GM19372 (cell line): Measurements from ENCODE around the gene GMIP.
"Not testable (repeated sequence)": the region's sequence is repeated elsewhere in the genome, so short reads cannot be mapped to it uniquely, and the experiment has no call there.

Source experiments
- ATAC-seq: cut with Tn5 transposase; IDR thresholded peaks from one replicate; pipeline ENCODE4 v1.9.1; 2021; ENCODE audit warnings: mild to moderate bottlenecking, low read depth, moderate library complexity; ENCODE audit not compliant: unreplicated experiment

GMIP gene, protein sequence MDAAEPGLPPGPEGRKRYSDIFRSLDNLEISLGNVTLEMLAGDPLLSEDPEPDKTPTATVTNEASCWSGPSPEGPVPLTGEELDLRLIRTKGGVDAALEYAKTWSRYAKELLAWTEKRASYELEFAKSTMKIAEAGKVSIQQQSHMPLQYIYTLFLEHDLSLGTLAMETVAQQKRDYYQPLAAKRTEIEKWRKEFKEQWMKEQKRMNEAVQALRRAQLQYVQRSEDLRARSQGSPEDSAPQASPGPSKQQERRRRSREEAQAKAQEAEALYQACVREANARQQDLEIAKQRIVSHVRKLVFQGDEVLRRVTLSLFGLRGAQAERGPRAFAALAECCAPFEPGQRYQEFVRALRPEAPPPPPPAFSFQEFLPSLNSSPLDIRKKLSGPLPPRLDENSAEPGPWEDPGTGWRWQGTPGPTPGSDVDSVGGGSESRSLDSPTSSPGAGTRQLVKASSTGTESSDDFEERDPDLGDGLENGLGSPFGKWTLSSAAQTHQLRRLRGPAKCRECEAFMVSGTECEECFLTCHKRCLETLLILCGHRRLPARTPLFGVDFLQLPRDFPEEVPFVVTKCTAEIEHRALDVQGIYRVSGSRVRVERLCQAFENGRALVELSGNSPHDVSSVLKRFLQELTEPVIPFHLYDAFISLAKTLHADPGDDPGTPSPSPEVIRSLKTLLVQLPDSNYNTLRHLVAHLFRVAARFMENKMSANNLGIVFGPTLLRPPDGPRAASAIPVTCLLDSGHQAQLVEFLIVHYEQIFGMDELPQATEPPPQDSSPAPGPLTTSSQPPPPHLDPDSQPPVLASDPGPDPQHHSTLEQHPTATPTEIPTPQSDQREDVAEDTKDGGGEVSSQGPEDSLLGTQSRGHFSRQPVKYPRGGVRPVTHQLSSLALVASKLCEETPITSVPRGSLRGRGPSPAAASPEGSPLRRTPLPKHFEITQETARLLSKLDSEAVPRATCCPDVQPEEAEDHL

DNA sequence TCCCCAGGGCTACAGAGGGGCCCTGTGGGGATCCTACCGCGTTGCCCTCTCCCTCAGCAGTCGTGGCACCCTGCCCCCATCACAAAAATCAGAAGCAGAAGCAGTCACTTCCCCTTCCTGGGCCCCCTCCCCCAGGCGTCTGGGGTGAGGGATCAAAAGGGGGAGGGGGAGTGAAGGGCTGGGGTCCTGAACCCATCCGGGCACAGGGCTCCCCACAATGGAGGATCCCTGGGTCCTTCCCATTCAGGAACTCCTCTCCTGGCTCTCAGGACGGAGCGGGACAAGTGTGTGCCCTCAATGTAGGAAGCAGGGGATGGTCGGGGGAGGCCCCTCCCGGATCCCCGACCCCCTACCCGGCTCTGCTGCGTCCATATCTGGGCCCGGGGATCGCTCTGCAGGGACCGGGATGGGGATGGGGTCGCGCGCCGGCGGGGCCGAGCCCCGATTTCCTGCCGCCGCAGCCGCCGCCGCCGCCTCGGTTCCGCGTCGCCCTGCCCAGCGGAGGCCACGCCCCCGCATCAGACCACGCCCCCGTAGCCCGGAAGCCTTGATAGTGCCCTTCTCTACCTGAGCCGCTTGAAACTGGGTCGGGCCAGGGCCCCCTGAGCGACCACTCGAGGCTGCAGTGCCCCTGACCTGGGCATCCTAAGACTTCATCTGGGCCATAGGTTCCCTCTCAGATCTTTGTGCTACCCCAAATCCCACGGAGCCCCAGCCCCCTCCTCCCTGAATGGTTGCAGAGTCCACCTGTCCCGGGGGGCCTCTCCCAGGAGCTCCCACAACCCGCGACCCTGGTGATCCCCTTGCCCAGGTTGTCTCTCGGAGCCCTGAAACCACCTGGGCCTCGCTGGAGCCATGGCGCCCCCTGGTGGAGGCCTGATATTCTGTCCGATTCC lies at the start of gene GMIP:
Gene GMIP (minus strand): TSS at position 500 of the 896 bp plus-strand sequence. CDS start 128 bp downstream, at position 372.
- peak; percentile 66 for ATAC-seq

DNA sequence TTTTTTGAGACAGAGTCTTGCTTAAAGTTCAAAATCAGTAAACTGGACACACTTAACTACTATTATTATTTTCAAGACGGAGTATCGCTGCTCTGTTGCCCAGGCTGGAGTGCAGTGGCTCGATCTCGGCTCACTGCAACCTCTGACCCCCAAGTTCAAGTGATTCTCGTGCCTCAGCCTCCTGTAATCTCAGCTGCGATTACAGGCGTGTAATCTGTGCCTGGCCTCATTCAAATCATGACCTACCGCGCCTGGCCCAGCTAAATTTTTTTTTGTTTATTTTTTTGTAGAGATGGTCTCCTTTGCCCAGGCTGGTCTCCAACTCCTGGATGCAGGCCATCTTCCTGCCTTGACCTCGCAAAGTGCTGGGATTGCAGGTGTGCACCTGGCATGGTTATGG lies 48.2 kb upstream of the GMIP start:
- no peak for ATAC-seq

DNA sequence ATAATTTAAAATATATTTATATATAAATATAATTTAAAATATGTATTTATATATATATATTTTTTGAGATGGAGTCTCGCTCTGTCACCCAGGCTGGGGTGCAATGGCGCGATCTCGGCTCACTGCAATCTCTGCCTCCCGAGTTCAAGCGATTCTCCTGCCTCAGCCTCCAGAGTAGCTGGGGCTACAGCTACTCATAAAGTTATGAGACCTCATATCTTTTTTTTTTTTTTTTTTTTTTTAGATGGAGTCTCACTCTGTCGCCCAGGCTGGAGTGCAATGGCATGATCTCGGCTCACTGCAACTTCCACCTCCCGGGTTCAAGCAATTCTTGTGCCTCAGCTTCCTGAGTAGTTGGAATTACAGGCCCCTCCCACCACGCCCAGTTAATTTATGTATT lies 45.6 kb upstream of the GMIP start:
- ATAC-seq = not testable (repeated sequence)

DNA sequence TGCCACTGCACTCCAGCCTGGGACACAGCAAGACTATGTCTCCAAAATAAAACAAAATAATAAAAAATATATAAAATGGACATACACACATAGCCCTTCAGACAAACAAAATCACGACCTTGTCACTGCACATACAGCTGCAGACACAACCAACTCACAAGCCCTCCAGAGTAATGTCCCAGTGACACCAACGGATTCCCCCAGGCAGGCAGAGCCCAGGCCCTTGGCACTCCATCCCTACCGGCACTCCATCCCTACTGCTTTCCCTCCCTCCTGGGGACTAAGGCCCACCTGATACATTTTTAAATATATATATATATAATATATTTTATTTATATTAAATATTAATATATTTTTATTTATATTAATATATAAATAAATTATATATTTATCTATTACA lies 43.6 kb upstream of the GMIP start:
- ATAC-seq = no peak

DNA sequence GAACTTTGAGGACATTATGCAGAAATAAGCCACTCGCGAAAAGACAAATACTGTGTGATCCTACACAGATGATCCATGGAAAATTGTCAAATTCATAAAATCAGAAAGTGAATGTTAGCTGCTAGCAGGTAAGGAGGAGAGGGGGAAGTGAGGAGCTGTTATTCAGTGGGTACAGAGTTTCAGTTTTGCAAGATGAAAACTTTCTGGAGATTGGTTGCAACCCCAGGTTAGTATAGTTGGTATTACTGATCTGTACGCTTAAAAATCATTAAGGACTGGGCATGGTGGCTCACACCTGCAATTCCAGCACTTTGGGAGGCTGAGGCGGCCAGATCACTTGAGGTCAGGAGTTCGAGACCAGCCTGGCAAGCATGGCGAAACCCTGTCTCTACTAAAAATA lies 43.1 kb upstream of the GMIP start:
- ATAC-seq = no peak

DNA sequence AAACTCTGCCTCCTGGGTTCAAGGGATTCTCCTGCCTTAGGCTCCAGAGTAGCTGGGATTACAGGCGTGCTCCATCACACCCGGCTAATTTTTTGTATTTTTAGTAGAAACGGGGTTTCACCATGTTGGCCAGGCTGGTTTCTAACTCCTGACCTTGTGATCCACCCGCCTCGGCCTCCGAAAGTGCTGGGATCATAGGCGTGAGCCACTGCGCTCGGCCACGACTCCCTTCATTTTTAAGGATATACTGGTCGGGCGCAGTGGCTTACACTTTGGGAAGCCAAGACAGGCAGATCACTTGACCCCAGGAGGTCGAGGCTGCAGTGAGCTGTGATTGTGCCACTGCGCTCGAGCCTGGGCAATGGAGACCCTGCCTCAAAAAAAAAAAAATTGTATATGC lies 42.7 kb upstream of the GMIP start:
- ATAC-seq = not testable (repeated sequence)

DNA sequence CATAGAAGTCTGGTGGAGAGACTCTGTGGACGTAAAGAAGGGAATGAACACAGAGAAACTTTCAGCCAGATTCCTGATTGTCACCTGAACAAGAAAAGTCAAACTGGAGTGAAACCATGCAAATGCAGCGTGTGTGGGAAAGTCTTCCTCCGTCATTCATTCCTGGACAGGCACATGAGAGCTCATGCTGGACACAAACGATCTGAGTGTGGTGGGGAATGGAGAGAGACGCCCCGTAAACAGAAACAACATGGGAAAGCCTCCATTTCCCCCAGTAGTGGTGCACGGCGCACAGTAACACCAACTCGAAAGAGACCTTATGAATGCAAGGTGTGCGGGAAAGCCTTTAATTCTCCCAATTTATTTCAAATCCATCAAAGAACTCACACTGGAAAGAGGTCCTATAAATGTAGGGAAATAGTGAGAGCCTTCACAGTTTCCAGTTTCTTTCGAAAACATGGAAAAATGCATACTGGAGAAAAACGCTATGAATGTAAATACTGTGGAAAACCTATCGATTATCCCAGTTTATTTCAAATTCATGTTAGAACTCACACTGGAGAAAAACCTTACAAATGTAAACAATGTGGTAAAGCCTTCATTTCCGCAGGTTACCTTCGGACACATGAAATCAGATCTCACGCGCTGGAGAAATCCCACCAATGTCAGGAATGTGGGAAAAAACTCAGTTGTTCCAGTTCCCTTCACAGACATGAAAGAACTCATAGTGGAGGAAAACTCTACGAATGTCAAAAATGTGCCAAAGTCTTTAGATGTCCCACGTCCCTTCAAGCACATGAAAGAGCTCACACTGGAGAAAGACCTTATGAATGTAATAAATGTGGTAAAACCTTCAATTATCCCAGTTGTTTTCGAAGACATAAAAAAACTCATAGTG lies 36.0 kb upstream of the GMIP start:
- ATAC-seq = no peak

DNA sequence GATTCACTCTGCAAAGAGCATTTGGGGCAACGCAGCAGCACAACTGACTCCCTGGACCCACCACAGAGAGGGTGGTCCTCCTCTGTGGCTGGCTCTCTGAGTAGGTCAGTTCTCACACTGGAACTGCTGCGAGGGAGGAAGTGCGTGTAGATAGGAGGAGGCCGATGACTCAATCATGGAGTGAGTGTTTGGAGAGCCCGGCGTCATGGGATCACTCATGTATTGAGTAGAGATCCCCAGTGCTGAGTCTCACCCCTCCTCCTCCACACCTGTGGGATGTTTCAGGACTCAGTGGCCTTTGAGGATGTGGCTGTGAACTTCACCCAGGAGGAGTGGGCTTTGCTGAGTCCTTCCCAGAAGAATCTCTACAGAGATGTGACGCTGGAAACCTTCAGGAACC lies 34.1 kb upstream of the GMIP start:
- ATAC-seq = no peak

DNA sequence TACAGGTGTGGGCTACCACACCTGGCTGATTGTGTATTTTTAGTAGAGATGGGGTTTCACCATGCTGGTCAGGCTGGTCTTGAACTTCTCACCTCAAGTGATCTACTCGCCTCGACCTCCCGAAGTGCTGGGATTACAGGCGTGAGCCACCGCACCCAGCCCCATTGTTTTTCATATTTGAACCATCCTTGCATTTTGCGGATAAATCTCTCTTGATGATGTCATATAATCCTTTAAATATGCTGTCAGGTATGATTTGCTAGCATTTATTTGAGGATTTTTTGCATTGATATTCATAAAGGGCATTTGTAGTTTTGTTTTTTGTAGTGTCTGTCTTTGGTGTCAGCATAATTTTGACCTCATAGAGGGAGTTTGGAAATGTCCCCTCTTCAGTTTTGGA lies 30.9 kb upstream of the GMIP start:
- no peak for ATAC-seq

DNA sequence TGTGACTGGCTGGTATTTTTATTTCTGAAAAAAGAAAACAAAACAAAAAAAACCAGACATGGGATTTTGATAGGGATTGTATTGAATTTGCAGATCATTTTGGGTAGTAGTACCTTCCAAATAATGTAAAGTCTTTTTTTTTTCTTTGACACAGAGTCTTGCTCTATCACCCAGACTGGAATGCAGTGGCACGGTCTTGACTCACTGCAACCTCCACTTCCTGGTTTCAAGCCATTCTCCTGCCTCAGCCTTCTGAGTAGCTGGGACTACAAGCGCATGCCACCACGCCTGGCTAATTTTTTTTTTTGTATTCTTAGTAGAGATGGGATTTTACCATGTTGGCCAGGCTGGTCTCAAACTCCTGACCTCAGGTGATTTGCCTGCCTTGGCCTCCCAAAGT lies 29.4 kb upstream of the GMIP start:
- no peak for ATAC-seq

DNA sequence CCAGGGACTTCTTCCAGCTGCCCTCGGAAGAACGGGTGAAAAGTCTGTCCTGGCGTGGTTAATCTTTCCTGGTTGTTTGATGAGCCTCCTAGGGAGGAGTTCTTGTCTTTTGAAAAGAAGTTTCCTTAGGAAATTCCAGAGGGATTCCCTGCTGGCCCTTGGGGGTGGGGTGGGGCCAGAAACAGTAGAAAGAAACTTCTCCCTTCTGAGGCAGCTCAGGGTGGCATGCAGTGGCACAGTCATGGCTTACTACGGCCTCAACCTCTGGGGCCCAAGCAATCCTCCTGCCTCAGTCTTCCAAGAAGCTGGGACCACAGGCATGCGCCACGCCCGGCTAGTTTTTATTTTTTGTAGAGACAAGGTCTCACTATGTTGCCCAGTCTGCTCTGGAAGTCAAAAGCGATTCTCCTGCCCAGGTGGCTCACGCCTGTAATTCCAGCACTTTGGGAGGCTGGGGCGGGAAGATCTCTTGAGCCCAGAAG lies 26.7 kb upstream of the GMIP start:
- ATAC-seq = no peak

DNA sequence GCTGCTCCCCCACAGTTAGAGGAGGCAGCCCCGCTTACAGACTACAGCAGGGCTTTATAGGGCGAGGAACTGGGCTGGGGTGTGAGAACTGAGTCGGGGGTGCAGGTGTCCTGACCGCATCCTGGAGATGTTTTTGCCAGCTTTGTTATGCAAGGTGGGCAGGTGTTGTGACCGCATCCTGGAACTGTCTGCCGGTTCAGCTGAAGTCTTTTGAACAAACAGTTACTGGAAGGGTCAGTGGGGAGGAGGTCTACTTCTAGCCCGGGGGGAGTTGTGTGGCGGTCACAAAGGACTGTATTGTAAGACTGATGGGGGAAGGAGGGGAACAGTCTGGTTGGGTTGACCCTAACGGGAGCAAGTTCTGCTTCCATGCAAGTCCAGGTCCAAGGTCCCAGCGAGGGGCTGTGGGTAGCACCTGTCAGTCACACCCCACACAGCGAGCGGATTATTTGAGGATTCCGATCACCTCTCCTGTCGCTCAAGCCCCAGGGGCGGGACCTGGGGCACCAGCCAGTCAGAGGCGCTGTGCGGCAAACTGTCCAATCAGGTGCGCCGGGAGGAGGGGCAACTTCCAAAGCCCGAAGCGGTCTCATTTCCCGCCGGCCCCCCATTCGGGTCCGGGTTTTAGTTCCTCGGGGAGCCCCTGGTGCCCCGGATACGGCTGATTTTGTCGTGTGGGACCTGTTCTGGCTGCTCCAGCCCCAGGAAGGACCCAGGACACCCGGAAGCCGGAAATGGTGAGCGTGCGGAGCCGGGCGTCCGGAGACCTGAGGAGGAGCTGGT lies 25.0 kb upstream of the GMIP start, which contains the start of gene ZNF101:
Gene ZNF101 (plus strand): TSS at position 610 of the 783 bp plus-strand sequence. CDS start 125 bp downstream, at position 735.
- ATAC-seq = peak; percentile 58

DNA sequence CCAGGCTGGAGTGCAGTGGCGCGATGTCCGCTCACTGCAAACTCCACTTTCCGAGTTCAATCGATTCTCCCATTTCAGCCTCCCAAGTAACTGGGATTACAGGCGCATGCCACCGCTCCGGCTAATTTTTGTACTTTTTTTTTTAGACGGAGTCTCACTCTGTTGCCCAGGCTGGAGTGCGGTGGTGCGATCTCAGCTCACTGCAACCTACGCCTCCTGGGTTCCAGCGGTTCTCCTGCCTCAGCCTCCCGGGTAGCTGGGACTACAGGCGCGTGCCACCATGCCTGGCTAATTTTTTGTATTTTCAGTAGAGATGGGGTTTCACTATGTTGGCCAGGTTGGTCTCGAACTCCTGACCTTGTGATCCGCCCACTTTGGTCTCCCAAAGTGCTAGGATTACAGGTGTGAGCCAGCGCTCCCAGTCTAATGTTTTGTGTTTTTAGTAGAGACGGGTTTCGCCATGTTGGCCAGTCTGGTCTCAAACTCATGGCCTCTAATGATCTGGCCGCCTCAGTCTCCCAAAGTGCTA lies 22.0 kb upstream of the GMIP start:
- not testable (repeated sequence) for ATAC-seq

DNA sequence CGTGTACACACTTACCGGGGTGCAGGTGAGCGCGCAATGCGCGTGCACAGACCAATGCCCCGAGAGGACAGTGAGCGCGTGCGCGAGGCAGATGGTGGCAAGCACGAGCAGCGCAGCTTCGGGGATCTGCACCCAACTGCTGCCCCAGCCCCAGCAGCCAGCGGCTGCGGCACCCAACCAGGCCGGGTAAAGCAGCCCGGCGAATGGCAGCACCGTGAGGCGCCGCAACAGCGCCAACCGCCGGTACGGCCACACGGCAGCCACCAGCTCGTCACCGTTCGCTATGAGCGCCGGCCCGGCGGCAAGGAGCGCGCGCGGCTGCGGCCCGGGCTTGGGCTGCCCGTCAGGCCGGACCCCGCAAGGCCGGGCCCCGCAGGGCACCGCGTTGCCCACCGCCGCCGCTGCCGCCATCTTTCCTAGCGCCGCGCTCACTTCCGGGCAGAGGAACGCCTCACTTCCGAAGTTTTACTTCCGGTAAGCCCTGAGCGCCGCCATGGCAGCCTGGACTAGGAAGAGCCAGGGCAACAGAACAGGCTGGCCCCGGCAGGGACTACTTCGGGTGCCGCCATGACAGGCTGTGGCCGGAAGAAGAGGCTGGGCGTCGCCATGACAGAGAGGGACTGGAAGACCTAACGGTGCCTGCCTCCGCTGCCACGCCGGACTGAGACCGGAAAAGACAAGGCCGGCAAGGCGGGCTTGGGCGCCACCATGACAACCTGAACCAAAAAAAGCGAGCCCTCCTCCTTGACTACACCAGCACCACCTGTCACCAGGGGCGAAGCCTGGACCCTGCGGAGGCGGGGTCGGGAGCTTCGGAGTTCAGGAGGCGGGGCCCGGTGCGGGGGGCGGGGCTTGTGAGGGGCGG lies 20.0 kb upstream of the GMIP start, which contains the start of gene ATP13A1:
Gene ATP13A1 (minus strand): TSS at position 421 of the 865 bp plus-strand sequence. CDS start 10 bp downstream, at position 411.
- peak; percentile 70 for ATAC-seq

DNA sequence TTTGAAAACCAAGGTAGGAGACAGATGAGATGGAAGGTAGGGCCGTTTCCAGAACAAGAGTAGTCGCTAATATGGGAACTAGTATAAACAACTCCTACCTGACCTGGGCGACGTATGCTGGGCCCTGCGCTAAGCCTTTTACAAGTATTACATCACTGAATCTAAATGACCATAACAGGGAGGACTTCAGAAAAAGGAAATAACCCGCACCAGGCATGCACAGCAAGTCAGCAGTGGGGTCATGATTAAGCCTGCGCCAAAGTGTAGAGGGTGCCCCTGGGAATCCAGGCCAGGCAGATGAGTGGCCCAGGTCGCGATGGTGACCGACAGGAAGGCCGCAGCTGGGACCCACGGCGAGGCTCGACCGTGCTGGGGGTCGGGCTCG lies 19.4 kb upstream of the GMIP start:
- ATAC-seq = no peak

DNA sequence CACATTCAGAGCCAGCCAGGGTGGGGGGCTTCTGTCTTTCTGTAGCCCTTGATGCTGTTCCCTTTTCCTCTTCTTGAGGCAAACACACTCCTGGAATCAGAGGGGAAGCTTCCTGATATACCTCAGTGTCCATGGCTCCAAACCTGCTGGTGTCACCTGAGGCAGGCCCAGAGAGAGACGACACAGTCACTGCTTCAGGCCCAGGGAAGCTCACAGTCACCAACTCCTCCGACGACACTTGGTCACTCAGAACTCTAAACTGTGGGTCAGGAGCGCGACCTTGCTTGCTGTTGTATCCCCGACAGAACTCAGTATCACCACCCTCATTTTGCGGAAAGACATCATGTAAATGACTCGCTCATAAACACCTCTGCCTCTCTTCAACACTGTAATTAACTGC lies 18.9 kb upstream of the GMIP start:
- ATAC-seq = no peak

DNA sequence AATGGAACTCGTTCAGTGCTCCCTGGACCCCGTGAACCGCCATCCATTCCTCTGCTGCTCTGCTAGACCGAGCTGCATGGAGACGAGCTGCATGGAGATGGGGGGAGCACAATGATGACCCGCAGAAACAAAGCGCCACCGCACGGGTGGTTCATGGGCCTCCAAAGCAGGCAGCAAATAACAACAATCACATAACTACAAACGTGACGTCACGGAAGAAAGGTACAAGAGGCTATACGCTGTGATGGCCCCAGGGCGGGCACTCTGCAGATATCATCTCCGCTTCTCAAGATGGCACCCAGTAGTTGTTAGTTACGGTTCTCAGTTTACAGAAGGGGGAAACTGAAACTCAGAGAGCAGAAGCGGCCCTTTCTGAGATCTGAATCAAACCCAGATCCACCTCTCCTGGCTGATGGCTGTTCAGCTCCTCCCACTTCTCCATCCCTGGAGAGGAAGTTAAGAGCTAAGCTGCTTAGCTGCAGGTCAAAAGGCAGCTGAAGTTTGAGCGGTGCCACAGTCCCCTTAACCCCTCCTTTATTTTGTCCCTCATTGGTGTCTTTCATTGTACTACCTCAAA lies 18.3 kb upstream of the GMIP start:
- ATAC-seq = no peak
